ENCODE results near the gene PPP1R16B.
A peak's percentile ranks its signal among the peaks of the same experiment; 100 is the strongest.

PPP1R16B gene

DNA sequence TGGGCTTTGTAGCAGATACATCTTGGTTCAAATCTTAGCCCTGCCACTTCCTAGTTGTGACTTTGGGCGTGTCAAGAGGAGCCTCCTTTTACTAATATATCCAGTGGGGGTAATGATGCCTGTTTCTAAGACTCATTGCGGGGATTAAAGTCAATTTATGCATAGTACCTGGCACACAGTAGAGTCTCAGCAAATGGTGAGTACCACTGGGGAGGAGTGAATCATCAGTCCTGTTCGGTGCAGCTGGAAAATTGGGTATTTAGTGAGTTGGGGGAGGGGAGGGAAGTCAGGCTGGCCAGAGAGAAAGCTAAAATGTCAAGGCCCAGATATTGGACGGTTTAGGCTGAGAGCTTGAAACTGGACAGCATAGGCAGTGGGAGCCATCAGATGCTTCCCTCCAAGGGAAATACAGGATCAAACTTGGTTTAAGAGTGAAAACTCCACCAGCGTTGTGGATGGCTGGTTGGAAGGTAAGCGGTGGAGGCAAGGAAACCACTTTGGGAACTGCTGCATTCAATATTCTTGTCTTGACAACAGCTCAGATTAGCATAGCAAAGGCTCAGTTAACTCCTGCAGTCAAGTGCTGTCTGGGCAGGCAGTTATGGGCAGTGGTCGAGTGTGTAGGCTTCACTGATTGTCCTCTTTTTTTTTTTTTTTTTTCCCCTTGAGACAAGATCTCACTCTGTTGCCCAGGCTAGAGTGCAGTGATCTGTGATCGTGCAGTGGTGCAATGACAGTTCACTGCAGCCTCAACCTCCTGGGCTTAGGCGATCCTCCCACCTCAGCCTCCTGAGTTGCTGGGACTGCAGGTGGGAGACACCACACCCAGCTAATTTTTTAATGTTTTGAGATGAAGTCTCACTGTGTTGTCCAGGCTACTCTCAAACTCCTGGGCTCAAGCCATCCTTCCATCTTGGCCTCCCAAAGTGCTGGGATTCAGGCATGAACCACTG is 12.9 kb downstream of the PPP1R16B start:
- no peak overlapping the region for H3K4me3 ChIP-seq (ENCODE audit: low read depth, low read length)
- DNase-seq (ENCODE audit: low read depth, low spot score), result no peak
- TF ChIP-seq, protein P1, sequence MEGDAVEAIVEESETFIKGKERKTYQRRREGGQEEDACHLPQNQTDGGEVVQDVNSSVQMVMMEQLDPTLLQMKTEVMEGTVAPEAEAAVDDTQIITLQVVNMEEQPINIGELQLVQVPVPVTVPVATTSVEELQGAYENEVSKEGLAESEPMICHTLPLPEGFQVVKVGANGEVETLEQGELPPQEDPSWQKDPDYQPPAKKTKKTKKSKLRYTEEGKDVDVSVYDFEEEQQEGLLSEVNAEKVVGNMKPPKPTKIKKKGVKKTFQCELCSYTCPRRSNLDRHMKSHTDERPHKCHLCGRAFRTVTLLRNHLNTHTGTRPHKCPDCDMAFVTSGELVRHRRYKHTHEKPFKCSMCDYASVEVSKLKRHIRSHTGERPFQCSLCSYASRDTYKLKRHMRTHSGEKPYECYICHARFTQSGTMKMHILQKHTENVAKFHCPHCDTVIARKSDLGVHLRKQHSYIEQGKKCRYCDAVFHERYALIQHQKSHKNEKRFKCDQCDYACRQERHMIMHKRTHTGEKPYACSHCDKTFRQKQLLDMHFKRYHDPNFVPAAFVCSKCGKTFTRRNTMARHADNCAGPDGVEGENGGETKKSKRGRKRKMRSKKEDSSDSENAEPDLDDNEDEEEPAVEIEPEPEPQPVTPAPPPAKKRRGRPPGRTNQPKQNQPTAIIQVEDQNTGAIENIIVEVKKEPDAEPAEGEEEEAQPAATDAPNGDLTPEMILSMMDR (IDR thresholded peaks at IDR 0.05; ENCODE audit: low read depth, low read length), result no peak
- in situ Hi-C loops (cut with HindIII; ENCODE audit: low sequenced_read_pairs), result no loop called here

DNA sequence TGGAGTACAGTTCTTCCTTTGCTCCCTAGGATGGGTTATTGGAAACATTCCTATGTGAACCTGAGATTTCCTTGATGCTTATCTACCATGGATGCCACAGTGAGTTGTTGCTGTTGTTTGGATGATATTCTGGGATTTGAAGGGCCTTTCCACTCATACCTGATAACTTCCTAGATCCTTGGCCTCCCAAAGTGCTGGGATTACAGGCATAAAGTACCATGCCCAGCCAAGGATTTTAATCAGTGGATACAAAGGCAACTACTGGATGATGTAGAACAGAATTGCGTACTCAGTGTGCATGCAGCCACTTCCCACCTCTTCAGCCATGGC is 20.0 kb downstream of the PPP1R16B start:
- TF ChIP-seq, protein P1 (IDR thresholded peaks at IDR 0.05; ENCODE audit: low read depth, low read length), result no peak
- no peak for DNase-seq (ENCODE audit: low read depth, low spot score)
- no peak overlapping the region for H3K4me3 ChIP-seq (ENCODE audit: low read depth, low read length)
- in situ Hi-C loops (cut with HindIII; ENCODE audit: low sequenced_read_pairs), result no loop called here

DNA sequence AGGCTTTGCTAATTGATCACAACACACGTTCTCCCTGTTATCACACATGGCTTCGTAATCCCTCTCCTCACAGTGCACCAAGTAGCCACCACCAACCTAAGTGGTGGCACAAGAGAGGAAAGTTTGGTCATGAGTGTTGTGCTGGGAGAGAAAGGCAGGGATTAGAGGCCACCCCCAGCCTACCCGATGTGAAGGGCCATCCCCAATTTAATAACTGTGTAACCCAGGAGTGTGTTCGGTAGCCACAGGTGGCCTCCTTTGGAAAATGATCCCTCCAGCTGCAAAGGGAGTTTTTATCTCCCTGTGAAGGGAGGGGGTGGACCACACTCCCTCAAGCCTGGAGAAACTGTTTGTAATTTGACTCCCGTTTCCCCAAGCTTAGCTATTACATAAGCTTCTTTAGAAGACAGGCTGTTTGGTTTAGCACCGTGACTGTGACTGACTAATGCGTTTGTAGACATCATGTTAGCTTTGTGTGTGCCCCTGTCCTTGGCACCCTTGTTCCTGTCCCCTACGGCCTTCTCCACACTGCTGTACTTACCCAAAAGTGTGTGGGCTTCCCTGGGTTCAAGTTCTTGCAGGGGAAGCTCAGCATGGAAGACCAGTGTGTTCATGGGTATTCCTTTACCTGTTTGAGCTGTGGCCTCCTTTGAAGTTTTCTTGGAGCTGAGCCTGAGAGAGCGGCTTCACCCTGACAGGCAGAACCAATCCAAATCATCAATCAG is 20.6 kb downstream of the PPP1R16B start:
- in situ Hi-C loops (cut with HindIII; ENCODE audit: low sequenced_read_pairs), result no loop called here
- DNase-seq (ENCODE audit: low read depth, low spot score), result peak; percentile 62
- TF ChIP-seq, protein P1 (IDR thresholded peaks at IDR 0.05; ENCODE audit: low read depth, low read length), result no peak
- H3K4me3 ChIP-seq (ENCODE audit: low read depth, low read length), result no peak overlapping the region

DNA sequence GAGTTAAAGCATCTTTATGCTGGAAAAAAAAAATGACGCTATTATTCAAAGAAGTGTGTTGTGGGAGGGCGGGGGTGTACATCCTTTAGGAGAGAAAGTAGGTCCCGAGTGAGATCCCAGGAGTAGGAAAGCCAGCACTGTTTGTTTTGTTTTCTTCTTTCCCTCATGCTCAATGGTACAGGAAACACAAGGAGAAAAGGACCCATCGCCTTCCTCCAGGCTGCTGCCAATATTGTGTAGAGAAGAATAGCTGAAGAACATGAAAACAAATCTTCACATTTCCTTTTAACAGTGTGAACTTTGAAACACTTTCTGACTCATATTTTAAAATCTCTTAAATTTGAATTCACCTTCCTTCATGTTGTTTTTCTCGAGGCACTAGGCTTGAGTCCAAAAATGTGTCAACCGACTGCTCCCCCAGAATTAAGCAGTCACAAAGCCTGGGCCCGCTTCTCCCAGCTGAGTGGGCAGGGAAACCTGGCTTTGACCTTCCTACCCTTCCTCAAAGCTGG is 22.3 kb downstream of the PPP1R16B start:
- TF ChIP-seq, protein P1 (IDR thresholded peaks at IDR 0.05; ENCODE audit: low read depth, low read length), result no peak
- in situ Hi-C loops (cut with HindIII; ENCODE audit: low sequenced_read_pairs), result no loop called here
- DNase-seq (ENCODE audit: low read depth, low spot score), result no peak
- no peak overlapping the region for H3K4me3 ChIP-seq (ENCODE audit: low read depth, low read length)

DNA sequence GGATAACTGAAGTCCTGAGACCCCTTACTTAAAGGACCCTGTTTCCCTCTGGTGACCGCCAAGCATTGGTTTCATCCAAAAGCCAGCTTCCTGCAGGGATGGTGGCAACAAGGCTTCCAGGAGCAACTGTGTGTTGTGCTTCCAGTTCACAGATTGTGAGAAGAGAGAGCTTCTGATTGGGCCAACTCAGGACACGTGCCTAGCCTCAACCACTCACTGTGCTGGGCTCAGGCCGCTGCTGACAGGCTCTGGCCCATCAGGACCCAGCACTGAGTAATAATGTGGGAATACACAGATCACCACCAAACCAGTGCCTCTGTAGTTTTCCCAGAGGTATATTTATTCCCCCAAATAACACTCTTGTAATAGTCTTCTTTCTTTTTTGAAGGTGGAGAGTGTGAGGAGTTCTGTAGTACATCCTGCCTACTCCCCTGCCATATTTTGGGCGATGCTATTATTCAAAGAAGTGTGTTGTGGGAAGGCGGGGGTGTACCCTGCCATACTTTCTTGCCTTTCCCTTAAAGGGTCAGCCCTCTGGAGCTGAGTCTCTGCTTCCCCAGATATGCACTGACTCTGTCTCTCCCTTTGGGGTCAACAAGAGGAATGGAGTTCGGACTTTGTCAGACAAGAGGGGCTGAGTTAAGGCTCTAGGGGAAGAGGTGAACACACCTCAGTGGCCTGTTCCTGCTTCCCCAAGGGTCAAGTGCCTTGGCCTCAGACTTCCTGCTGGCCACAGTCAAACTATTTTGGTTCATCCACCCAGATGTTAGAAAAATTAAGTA is 23.2 kb downstream of the PPP1R16B start:
- DNase-seq (ENCODE audit: low read depth, low spot score), result no peak
- TF ChIP-seq, protein P1 (IDR thresholded peaks at IDR 0.05; ENCODE audit: low read depth, low read length), result no peak
- H3K4me3 ChIP-seq (ENCODE audit: low read depth, low read length), result no peak overlapping the region
- in situ Hi-C loops (cut with HindIII; ENCODE audit: low sequenced_read_pairs), result no loop called here

DNA sequence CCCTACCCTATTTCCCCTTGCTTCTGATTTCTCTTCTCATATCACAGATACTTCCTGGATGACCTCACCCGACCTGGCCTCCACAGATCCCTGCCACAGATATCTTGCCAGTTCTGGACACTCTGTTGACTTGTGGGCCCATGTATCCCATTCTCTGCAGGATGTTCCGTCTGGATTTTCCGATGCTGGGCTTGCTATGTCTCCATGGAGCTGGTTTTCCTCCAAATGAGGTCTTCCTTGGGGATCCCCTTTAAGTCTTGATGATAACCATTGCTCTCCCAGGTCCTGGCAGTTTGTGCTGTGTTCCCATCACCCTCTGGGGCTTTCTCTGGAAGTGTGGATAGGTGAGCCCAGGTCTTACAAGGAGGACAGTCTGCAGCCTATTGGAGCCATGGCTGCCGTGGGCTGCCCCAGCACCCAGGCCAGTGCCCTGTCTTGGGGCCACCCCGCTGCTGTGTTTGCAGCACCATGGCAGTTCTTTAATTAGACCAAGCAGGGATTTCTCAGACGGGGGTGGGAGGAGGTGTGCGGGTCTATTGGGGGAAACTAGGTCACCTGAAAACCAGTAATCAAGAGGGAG is 23.9 kb downstream of the PPP1R16B start:
- in situ Hi-C loops (cut with HindIII; ENCODE audit: low sequenced_read_pairs), result no loop called here
- no peak for DNase-seq (ENCODE audit: low read depth, low spot score)
- TF ChIP-seq, protein P1 (IDR thresholded peaks at IDR 0.05; ENCODE audit: low read depth, low read length), result no peak
- no peak overlapping the region for H3K4me3 ChIP-seq (ENCODE audit: low read depth, low read length)
